ENCODE data around the gene ARL8A. TPM values are rescaled to one million over a fixed set of nuclear protein-coding genes. Genes with fewer than 3 reads are reported as not detected.
"Not testable (repeated sequence)": the region's sequence is repeated elsewhere in the genome, so short reads cannot be mapped to it uniquely, and the experiment has no call there.

Gene ARL8A
- total RNA-seq, 1 experiment from 2014 or later: 45.6 TPM

DNA sequence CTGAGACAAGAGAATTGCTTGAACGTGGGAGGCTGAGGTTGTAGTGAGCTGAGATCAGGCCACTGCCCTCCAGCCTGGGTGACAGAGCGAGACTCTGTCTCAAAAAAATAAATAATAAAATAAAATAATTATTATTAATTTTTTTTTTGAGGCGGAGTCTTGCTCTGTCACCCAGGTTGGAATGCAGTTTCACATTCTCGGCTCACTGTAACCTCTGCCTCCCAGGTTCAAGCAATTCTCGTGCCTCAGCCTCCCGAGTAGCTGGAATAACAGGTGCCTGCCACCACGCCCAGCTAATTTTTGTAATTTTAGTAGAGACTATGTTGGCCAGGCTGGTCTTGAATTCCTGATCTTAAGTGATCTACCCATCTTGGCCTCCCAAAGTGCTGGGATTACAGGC, 32.9 kb downstream of the ARL8A start:
- H2AFZ ChIP-seq (ENCODE audit: low read depth, low read length, poor library complexity, severe bottlenecking); H3K36me3 ChIP-seq (ENCODE audit: control insufficient read depth in 1 of 2, insufficient read depth in 2 of 2, low read length in 2 of 2); BruUV-seq (replicated peaks); ATAC-seq; H3K9me3 ChIP-seq (ENCODE audit: control insufficient read depth in 1 of 2, insufficient read depth in 1 of 2, low read depth in 1 of 2, low read length in 2 of 2); H3K9me2 ChIP-seq (ENCODE audit: insufficient read depth); DNase-seq (ENCODE audit: low read depth, low spot score); H3K4me3 ChIP-seq (replicated peaks in 1 of 2; ENCODE audit: low read depth in 1 of 2, low read length in 2 of 2); H3K27ac ChIP-seq (ENCODE audit: low read depth, low read length); H4K20me1 ChIP-seq (ENCODE audit: insufficient read depth); H3K4me2 ChIP-seq (ENCODE audit: low read length); H3K9ac ChIP-seq (ENCODE audit: low read length); H3K79me2 ChIP-seq (ENCODE audit: insufficient read depth, low read length); H3K27me3 ChIP-seq (ENCODE audit: insufficient read depth, low read length); intact Hi-C loops (cut with micrococcal nuclease); RAD21 ChIA-PET (ENCODE audit: low non-redundant PET in 1 of 2, low total read pairs in 2 of 2, uncharacterized antibody in 2 of 2, unreplicated experiment in 2 of 2): not testable (repeated sequence)
- ChIA-PET CTCF (interaction anchor here (0.9 to 3.4 kb wide), 4 partner anchors 43 to 112 kb away, joined by 3 to 13 read pairs (median 8); partner anchors contain the start of gene ELF3), POLR2A (interaction anchor here (1.9 to 4.3 kb wide), 2 partner anchors 94 to 102 kb away, joined by 10 to 48 read pairs; partner anchors contain the start of gene ELF3)
- H3K4me1 ChIP-seq (ENCODE audit: control insufficient read depth in 1 of 2, insufficient read depth in 2 of 2, low read length in 2 of 2): peaks cover 49 to 58% of the 10 kb centered on the region in 2 experiments

DNA sequence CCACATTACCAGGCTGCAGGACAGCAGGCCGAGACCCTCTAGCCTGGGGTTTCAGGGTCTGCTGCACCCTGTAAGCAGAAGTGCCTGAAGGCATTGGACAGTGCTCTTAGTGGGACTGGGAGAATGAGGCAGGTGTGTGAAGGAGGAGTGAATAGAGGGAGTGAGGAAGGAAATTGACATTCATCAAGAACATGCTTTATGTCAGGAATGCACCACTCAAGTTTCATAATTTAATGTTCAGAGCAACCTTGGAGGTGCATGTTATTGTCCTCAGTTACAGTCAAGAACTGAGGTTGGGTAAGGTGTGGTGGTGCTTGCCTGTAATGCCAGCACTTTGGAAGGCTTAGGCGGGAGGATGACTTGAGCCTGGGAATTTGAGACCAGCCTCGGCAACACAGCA, 33.6 kb downstream of the ARL8A start:
- H3K4me3 ChIP-seq (replicated peaks in 1 of 2; ENCODE audit: low read depth in 1 of 2, low read length in 2 of 2): no peak overlapping the region
- BruUV-seq (replicated peaks): no TSS peak
- ChIA-PET CTCF (interaction anchor here (0.9 to 3.4 kb wide), 3 partner anchors 44 to 111 kb away, joined by 3 to 12 read pairs (median 3); partner anchors contain the start of gene ELF3), RAD21 (ENCODE audit: low non-redundant PET in 1 of 2, low total read pairs in 2 of 2, uncharacterized antibody in 2 of 2, unreplicated experiment in 2 of 2) (no interaction called here), POLR2A (interaction anchor here (4.3 kb wide), 1 partner anchor 101 kb away, joined by 48 read pairs; the partner anchor contains the start of gene ELF3)
- no peaks in the 10 kb centered on the region for H3K36me3 ChIP-seq (ENCODE audit: control insufficient read depth in 1 of 2, insufficient read depth in 2 of 2, low read length in 2 of 2)
- no peak overlapping the region for H3K27ac ChIP-seq (ENCODE audit: low read depth, low read length)
- H3K9me3 ChIP-seq (ENCODE audit: control insufficient read depth in 1 of 2, insufficient read depth in 1 of 2, low read depth in 1 of 2, low read length in 2 of 2): no peaks in the 10 kb centered on the region
- no peak for TF ChIP-seq SIN3A (IDR thresholded peaks at IDR 0.05; ENCODE audit: low read depth)
- TF ChIP-seq, protein P1, sequence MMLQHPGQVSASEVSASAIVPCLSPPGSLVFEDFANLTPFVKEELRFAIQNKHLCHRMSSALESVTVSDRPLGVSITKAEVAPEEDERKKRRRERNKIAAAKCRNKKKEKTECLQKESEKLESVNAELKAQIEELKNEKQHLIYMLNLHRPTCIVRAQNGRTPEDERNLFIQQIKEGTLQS (IDR thresholded peaks at IDR 0.05): no peak
- TF ChIP-seq MAX (IDR thresholded peaks at IDR 0.05): no peak
- no peak for TF ChIP-seq JUND (IDR thresholded peaks at IDR 0.05)
- no peak for TF ChIP-seq TCF7L2 (IDR thresholded peaks at IDR 0.05; ENCODE audit: borderline replicate concordance, extremely low read depth, insufficient read depth, insufficient read length)
- no peak for TF ChIP-seq ZBTB33 (IDR thresholded peaks at IDR 0.05; ENCODE audit: extremely low read depth, insufficient replicate concordance, low read length)
- no peak for TF ChIP-seq SP1 (IDR thresholded peaks at IDR 0.05; ENCODE audit: low read depth)
- no peak for TF ChIP-seq EZH2phosphoT487 (IDR thresholded peaks at IDR 0.05; ENCODE audit: borderline replicate concordance)
- no peak for TF ChIP-seq SRF (IDR thresholded peaks at IDR 0.05; ENCODE audit: low read depth)
- TF ChIP-seq CEBPB (IDR thresholded peaks at IDR 0.05; ENCODE audit: low read depth): no peak
- no peak for TF ChIP-seq ZFX (IDR thresholded peaks at IDR 0.05)
- TF ChIP-seq ZNF274 (IDR thresholded peaks at IDR 0.05; ENCODE audit: low read depth, low read length): no peak
- TF ChIP-seq RAD21 (IDR thresholded peaks at IDR 0.05; ENCODE audit: low read depth): no peak
- TF ChIP-seq CBX3 (IDR thresholded peaks at IDR 0.05; ENCODE audit: low read depth): no peak
- no peak for TF ChIP-seq POLR2A (IDR thresholded peaks at IDR 0.05; ENCODE audit: borderline replicate concordance, extremely low read depth, insufficient read depth, insufficient read length)
- H4K20me1 ChIP-seq (ENCODE audit: insufficient read depth): no peaks in the 10 kb centered on the region
- H3K9ac ChIP-seq (ENCODE audit: low read length): no peak overlapping the region
- H3K9me2 ChIP-seq (ENCODE audit: insufficient read depth): no peaks in the 10 kb centered on the region
- no peaks in the 10 kb centered on the region for H3K79me2 ChIP-seq (ENCODE audit: insufficient read depth, low read length)
- no peaks in the 10 kb centered on the region for H3K27me3 ChIP-seq (ENCODE audit: insufficient read depth, low read length)
- DNase-seq (ENCODE audit: low read depth, low spot score): no peak
- ATAC-seq: no peak
- peaks cover 55 to 64% of the 10 kb centered on the region in 2 experiments for H3K4me1 ChIP-seq (ENCODE audit: control insufficient read depth in 1 of 2, insufficient read depth in 2 of 2, low read length in 2 of 2)
- intact Hi-C loops (cut with micrococcal nuclease): no loop called here
- no peak overlapping the region for H3K4me2 ChIP-seq (ENCODE audit: low read length)
- H2AFZ ChIP-seq (ENCODE audit: low read depth, low read length, poor library complexity, severe bottlenecking): no peak overlapping the region
